Stimulated activated memory B cell treated with anti-CD40 and anti-IgM and Interleukin-4, amounts not matched to agents 10 μg/mL and 1 μg/mL and 100 μg/mL, for 72 hours (primary cell): ENCODE measurements around the gene GPR31.

ENCODE experiments used
- ATAC-seq: fragments of 150-1000 bp; cut with Tn5 transposase; 2 replicates; pipeline ENCODE4 v1.10.0; 2021
- H3K27ac Mint-ChIP-seq: one replicate; pipeline ENCODE4 v1.8.0; 2022; ENCODE audit warnings: mild to moderate bottlenecking, mixed read lengths
- H3K27me3 Mint-ChIP-seq: one replicate; pipeline ENCODE4 v1.8.0; 2022; ENCODE audit warnings: mixed read lengths
- H3K36me3 Mint-ChIP-seq: one replicate; pipeline ENCODE4 v1.8.0; 2022; ENCODE audit warnings: mixed read lengths
- H3K4me1 Mint-ChIP-seq: one replicate; pipeline ENCODE4 v1.8.0; 2022; ENCODE audit warnings: mixed read lengths
- H3K4me3 Mint-ChIP-seq: one replicate; pipeline ENCODE4 v1.8.0; 2022; ENCODE audit warnings: mild to moderate bottlenecking, moderate library complexity, mixed read lengths
- H3K9me3 Mint-ChIP-seq: one replicate; pipeline ENCODE4 v1.8.0; 2022; ENCODE audit warnings: mixed read lengths

GPR31 gene

DNA sequence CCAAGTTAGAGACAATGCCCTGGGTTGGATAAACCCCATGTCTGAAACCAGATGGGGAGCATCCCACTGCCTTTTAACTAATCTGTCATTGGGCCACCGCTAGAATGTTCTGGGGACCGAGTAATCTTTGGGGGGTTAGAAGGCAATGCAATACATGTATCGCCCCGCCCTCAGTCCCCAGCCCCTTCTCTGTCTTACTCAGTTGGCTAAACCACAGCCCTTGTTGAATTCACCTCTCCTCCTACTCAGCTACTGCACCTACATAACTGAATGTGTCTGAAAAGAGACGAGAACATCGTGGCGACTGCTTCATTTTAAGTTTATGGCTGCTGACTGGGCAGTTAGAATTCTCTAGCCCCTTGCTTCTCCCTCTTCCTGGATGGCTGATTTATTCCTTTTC lies 50.0 kb downstream of the GPR31 start:
- peaks cover 74% of the 10 kb centered on the region for H3K4me1 Mint-ChIP-seq
- H3K36me3 Mint-ChIP-seq = no peaks in the 10 kb centered on the region
- no peak for ATAC-seq
- H3K27me3 Mint-ChIP-seq = no peaks in the 10 kb centered on the region
- H3K9me3 Mint-ChIP-seq = no peaks in the 10 kb centered on the region
- no peak overlapping the region for H3K4me3 Mint-ChIP-seq
- H3K27ac Mint-ChIP-seq = peak overlapping the region; percentile 61

GRCh38 chr6:167106406-167106805 lies 51.4 kb downstream of the GPR31 start:
- H3K4me1 Mint-ChIP-seq = peaks cover 69% of the 10 kb centered on the region
- H3K36me3 Mint-ChIP-seq = no peaks in the 10 kb centered on the region
- no peak for ATAC-seq
- H3K27ac Mint-ChIP-seq = no peak overlapping the region
- no peak overlapping the region for H3K4me3 Mint-ChIP-seq
- no peaks in the 10 kb centered on the region for H3K9me3 Mint-ChIP-seq
- no peaks in the 10 kb centered on the region for H3K27me3 Mint-ChIP-seq
